Measurements from ENCODE around the gene NCOA5. TPM values are rescaled to one million over a fixed set of nuclear protein-coding genes. Genes with fewer than 3 reads are reported as not detected.

The NCOA5 gene
- total RNA-seq, 1 donor from 2014 or later: 18.3 TPM

DNA sequence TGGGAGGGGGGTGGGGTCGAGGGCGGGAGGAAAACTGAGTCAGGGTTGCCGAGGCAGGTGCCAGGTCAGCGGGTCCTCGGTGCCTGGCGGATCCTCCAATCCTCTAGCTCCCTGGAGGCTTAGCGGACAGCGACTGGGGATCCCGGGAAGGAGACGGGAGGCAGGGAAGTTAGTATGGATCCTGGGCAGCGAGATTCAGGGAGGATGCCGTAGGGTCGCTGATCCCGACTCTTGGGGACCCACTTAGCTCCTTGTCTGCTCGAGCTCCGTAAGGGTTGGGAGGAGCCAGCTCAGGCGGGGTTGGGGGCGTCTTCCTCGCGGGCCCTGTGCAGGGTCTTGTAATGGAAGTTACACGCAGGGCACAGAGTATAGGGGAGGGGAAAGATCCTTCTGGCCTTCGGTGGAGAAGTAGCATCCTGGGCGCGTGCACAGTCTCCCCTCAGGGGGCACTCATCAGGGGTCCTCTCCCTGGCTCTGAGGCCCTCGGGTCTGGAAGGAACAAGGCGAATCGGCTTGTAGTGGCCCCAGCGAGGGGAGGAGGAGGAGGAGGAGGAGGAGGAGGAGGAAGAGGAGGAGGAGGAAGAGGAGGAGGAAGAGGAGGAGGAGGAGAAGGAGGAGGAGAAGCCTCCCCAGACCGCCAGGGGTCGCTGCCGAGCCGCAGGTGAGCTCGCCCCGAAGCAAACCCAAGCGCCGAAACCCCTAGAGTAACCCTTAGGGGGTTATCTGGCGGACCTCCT is 67.2 kb downstream of the NCOA5 start:
- FAIRE-seq (no peak), DNase-seq (ENCODE audit: low spot score in 2 of 2) (peak in 1 of 2 donors; percentile 70)

DNA sequence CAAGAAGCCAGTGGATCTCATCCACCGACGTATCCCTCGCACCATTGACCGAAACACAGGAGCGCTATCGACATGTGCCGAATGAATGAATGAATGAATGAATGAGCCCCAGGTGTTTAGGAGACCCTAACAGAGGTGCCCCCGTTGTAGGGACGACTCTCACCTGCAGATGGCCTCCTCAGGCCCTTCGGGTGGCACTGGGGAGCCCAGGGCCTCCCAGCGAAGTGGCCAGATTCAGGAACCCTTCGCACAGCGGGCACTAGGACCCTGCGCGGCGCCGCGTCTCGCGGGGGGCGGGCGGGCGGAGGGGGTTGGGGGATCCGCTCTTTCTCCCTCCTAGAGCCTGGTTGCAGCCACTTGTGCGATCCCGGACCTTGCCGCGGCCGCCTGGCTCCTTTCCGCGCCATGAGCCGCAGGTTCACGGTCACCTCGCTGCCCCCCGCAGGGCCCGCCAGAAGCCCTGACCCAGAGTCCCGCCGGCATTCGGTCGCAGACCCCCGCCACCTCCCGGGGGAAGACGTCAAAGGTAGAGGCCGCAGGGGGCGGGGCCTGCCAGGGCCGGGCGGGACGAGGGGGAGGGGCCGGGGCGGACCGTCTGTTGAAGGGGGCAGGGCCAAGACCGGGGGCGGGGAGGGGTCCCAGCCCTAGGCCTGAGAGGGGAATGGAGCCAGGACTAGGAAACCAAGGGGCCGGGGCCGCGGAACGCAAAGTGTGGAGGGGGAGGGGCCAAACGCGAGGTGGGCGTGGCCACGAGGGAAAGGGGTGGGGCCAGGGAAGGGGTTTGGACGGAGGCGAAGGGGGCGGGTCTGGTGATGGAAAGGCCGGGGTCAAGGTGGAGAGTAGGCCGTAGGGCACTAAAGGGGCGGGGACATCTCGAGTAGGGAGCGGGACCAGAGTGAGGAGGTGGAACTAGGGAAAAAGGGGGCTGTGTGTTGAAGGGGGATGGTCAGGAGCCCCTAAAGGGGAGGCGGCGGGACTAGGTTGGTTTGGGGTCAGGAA is 68.1 kb downstream of the NCOA5 start:
- FAIRE-seq: no peak

DNA sequence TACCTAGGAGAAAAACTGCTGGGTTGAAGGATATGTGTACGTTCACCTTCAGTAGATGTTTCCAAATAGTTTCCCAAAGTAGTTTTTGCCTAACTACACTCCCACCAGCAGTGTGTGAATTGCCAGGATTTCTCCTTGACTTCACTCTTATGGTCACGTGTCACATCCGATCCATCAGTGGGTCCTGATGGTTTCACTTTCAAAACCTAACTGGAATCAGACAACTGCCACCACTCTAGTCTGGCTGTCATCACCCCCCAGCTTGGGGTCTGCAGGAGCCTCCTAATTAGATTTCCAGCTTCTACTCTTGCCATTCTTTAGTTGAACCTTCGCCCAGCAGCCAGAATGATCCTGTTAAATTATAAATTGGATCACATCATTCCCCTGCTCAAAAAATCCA is 69.2 kb downstream of the NCOA5 start:
- DNase-seq (ENCODE audit: low spot score in 2 of 2) (no peak), FAIRE-seq (no peak)

More for the DNA sequence above, 68.1 kb downstream of the NCOA5 start:
- DNase-seq (ENCODE audit: low spot score in 2 of 2): peak in 1 of 2 donors; percentile 62

DNA sequence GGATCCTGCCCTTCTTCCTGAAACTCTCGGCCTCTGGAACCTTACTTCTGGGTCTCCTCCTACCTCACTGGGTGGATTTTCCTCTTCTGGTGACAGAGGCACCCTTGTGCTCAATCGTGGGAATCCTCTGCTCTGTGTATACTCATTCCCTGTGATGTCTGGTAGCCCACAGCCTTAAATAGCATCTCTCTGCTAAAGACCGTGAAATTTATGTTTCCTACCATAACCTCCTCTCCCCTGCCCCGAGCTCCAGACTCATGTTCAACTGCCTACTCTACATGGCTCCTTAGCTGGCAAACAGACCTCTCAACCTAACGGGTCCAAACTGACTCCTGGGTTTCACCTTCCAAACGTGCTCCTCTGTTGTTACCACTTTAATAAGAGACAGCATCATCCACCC is 71.2 kb downstream of the NCOA5 start:
- FAIRE-seq (no peak), DNase-seq (ENCODE audit: low spot score in 2 of 2) (no peak)

DNA sequence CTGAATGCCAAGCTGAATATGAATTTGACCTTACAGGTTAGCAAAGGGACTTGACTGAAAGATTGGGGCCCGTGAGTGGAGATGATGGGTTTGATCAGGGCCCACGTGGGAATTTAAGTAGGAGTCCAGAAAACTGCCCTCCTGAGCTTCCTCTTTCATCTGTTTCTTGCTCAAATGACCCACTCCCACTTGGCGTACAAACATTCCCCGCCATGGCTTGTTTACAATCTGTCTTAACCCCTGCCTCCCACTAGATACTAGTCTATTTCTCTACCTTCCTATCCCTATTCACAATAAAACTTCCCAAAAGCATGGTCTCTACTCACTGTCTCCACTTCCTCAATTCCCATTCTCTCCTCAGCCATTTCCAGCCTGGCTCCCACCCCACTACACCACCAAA is 71.7 kb downstream of the NCOA5 start:
- FAIRE-seq (no peak), DNase-seq (ENCODE audit: low spot score in 2 of 2) (no peak)

DNA sequence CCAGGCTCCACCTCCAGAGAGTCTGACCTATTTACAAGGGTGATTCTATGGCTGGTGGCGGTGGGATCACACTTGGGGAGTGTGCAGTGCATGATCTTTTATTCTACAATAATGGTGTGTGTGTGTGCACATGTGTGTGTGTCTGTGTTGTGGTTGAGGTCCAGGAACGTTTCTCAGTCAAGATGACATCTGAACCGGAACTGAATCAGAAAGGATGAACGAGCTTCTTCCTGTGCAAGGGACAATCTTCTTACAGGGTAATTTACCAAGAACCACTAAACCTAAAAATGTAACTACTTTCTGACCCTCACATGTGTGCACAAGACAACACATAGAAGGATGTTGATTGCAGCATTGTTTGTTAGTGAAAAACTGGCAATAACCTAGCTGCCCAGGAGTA is 72.5 kb downstream of the NCOA5 start:
- FAIRE-seq: no peak
- no peak for DNase-seq (ENCODE audit: low spot score in 2 of 2)

DNA sequence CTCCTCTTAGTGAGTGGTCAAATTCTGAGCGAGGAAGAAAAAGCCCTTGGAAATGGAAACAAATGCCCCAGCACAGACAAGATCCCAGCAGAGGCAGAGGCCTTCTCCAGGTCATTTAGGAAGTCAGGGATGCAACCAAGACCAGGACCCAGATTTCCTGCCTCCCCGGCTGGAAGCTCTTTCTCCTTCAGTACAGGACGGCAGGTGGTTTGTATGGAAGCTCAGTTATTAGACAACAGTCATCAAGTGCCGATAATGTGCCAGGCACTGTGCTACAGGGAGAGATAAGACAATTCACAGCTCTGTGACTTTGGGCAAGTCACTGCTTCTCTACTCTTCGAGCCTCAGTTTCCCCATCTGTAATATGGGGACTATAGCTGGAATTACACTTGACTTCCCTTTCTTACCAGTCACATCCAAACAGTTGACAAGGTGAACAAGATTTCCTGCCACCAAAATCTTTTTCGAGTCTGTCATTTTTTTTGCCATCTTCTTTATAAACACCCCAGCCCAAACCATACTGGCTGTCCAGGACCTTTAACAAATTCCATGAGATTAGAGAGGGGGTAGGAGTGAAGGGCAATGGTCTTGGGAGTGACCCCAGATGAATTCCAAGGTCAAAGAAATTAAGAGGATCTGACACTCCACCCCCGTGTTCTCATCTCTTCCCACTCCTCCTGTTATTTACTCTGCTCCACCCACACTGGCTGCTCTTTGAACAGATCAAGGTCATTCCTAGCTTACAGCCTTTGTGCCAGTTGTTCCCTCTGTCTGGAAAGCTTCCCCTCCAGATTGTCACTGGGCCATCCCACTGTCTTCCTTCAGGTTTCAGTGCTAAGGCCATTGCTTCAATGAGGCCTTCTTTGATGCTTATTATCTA is 75.0 kb downstream of the NCOA5 start:
- FAIRE-seq: no peak

DNA sequence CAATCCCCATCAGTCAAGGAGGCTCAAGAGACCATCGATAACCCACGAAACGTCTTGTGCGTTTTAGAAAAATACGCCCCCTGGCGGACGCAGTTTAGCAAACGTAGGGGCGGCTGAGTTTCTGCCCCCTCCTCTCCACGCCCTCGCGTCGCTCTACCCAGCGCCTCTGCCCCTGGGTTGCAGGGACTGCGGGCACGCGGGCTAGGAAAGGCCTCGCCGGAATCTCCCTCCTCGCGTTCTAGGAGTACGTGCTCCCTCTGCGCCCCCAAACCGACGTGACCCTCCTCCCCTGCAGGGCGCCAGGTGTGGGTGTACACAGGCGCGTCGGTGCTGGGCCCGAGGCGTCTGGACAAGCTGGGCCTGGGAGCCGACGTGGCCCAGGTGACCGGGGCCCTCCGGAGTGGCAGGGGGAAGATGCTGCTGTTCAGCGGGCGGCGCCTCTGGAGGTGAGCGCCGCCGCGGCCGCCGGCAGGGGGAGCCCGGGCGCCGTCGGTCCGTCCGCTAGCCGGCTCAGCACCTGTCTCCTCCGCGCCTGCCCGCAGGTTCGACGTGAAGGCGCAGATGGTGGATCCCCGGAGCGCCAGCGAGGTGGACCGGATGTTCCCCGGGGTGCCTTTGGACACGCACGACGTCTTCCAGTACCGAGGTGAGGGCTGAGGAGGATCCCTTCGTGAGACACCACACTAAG is 75.8 kb downstream of the NCOA5 start:
- FAIRE-seq: no peak

More for the DNA sequence above, 75.0 kb downstream of the NCOA5 start:
- DNase-seq (ENCODE audit: low spot score in 2 of 2): no peak

DNA sequence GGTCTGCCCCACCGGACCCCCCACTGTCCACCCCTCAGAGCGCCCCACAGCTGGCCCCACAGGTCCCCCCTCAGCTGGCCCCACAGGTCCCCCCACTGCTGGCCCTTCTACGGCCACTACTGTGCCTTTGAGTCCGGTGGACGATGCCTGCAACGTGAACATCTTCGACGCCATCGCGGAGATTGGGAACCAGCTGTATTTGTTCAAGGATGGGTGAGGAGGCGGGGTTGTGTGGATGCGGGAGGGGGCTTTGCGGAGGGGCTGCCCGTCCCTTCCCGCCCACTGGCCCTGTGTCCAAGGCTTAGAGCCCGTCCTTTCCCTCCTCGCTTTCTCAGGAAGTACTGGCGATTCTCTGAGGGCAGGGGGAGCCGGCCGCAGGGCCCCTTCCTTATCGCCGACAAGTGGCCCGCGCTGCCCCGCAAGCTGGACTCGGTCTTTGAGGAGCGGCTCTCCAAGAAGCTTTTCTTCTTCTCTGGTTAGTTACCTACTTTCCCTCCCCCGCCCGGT is 76.4 kb downstream of the NCOA5 start:
- FAIRE-seq: no peak
- no peak for DNase-seq (ENCODE audit: low spot score in 2 of 2)

More for the DNA sequence above, 75.8 kb downstream of the NCOA5 start:
- peak in 1 of 2 donors; percentile 73 for DNase-seq (ENCODE audit: low spot score in 2 of 2)

DNA sequence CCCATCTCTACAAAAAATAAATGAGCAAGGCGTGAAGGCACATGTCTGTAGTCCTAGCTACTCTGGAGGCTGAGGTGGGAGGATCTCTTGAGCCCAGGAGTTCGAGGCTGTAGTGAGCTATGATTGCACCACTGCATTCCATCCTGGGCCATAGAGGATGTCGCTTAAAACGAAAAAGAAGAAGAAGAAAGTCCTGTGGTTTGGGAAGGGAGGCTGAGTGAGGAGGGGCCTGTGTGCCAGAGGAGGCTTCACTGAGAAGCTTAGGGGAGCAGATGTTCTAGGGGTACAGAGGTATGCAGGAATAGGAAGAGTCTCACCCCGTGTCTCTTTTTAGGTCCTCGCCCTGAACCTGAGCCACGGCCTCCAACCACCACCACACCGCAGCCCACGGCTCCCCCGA is 76.8 kb downstream of the NCOA5 start:
- DNase-seq (ENCODE audit: low spot score in 2 of 2) (no peak), FAIRE-seq (no peak)

DNA sequence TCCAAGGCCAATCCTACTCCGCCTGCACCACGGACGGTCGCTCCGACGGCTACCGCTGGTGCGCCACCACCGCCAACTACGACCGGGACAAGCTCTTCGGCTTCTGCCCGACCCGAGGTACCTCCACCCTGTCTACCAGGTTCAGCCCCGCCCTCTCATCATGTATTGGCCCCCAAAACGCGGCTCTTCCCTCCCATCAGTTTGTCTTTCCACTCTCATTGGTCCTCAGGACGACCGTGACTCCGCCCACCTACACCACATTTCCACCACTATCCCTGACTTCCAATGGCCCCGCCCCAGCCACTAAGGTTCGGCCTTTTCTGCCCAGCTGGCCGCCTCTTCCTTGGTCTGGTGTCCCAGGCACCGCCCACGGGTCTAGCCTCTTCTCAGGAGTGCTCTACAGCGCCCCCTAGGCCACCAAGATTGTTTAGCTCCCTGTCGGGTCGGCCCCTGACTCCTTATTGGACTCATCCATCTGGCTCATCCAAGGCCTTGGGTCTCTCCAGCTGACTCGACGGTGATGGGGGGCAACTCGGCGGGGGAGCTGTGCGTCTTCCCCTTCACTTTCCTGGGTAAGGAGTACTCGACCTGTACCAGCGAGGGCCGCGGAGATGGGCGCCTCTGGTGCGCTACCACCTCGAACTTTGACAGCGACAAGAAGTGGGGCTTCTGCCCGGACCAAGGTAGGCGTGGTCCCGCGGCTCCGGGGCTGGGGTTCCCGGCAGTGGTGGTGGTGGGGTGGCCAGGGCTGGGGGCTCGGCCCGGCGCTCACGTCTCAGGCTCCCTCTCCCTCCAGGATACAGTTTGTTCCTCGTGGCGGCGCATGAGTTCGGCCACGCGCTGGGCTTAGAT is 77.9 kb downstream of the NCOA5 start:
- FAIRE-seq (no peak), DNase-seq (ENCODE audit: low spot score in 2 of 2) (no peak)

Other genes with a start within 250 kb of the NCOA5 start
- gene ACOT8, start 232.6 kb downstream of the NCOA5 start, total RNA-seq: 32.6 TPM
- gene ZSWIM3, start 232.3 kb downstream of the NCOA5 start, total RNA-seq: 13.9 TPM
- gene ZSWIM1, start 208.7 kb downstream of the NCOA5 start, total RNA-seq: 5.3 TPM
- 2.0 TPM for gene SPATA25, start 202.3 kb downstream of the NCOA5 start, total RNA-seq
- 3.3 TPM for gene NEURL2, start 198.8 kb downstream of the NCOA5 start, total RNA-seq
- gene CTSA, start 198.6 kb downstream of the NCOA5 start, total RNA-seq: 14.7 TPM
- 19.2 TPM for gene PLTP, start 177.8 kb downstream of the NCOA5 start, total RNA-seq
- gene PCIF1, start 155.3 kb downstream of the NCOA5 start, total RNA-seq: 9.0 TPM
- 12.6 TPM for gene ZNF335, start 117.8 kb downstream of the NCOA5 start, total RNA-seq
- gene MMP9, start 81.1 kb downstream of the NCOA5 start, total RNA-seq: under 0.01 TPM
- 18.8 TPM for gene SLC12A5, start 60.7 kb downstream of the NCOA5 start, total RNA-seq
- gene CD40, start 28.4 kb upstream of the NCOA5 start, total RNA-seq: 0.41 TPM
- gene CDH22, start 218.5 kb upstream of the NCOA5 start, total RNA-seq: 2.0 TPM